ENCODE measurements around the gene ALX4. TPM values are rescaled to one million over a fixed set of nuclear protein-coding genes. Genes with fewer than 3 reads are reported as not detected.
A peak's percentile ranks its signal among the peaks of the same experiment; 100 is the strongest.

Gene ALX4
- polyA plus RNA-seq, 1 donor from 2014 or later, result not detected

GRCh38 chr11:44246726-44247125, 63.2 kb downstream of the ALX4 start:
- H3K27me3 Mint-ChIP-seq, result no peaks in the 10 kb centered on the region
- no peaks in the 10 kb centered on the region for H3K4me1 Mint-ChIP-seq
- peaks cover 14% of the 10 kb centered on the region for H3K36me3 Mint-ChIP-seq
- H3K27ac Mint-ChIP-seq, result no peak overlapping the region
- no peak overlapping the region for H3K4me3 Mint-ChIP-seq
- peaks cover 3 to 12% (median 6%) of the 10 kb centered on the region in 3 donors for H3K9me3 Mint-ChIP-seq

- H3K4me1 Mint-ChIP-seq, result no peaks in the 10 kb centered on the region
- no peak overlapping the region for H3K27ac Mint-ChIP-seq
- no peak overlapping the region for H3K4me3 Mint-ChIP-seq
- no peaks in the 10 kb centered on the region for H3K27me3 Mint-ChIP-seq
- H3K9me3 Mint-ChIP-seq, result no peaks in the 10 kb centered on the region
- H3K36me3 Mint-ChIP-seq, result peaks cover 18% of the 10 kb centered on the region
These were observed 65.2 kb downstream of the ALX4 start for GRCh38 chr11:44244639-44245310.

DNA sequence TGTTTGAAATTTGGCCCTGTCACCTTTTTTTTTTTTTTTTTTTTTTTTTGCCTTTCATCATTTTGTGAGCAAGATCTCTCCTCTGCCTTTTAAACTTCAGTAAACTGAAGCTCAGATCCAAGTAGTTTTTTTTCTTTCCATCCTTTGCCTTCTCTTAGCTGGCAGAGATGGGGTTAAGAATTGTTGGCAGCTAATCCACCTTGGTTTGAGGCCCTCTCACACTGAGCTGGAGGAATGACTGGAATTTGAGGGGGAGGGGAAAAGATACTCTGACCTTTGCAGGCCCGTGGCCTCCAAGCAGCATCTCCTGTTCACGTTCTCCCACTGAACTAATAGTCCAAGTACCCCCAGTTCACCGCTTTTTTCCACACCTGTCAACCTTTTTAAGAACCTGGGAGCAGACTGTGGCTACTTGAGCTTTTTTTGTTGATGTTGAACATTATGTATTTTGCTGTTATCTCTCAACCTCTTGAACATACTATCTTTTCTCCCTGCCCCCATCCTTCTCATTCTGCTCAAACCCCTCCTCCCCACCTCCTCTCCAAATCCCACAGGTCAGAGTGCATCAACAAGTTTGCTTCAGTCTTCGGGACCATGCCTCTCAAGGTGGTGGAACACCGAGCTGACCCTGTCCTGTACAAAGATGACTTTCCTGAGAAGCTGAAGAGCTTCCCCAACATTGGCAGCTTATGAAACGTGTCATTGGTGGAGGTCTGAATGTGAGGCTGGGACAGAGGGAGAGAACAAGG, 66.2 kb downstream of the ALX4 start:
- H3K36me3 Mint-ChIP-seq, result peaks cover 22% of the 10 kb centered on the region
- no peaks in the 10 kb centered on the region for H3K9me3 Mint-ChIP-seq
- no peaks in the 10 kb centered on the region for H3K4me1 Mint-ChIP-seq
- H3K27ac Mint-ChIP-seq, result no peak overlapping the region
- no peaks in the 10 kb centered on the region for H3K27me3 Mint-ChIP-seq
- H3K4me3 Mint-ChIP-seq, result peak overlapping the region in 1 of 4 donors; percentile 51

- Mint-ChIP-seq H3K4me3 (no peak overlapping the region), H3K27ac (no peak overlapping the region), H3K9me3 (no peaks in the 10 kb centered on the region), H3K4me1 (no peaks in the 10 kb centered on the region), H3K27me3 (no peaks in the 10 kb centered on the region), H3K36me3 (peaks cover 26% of the 10 kb centered on the region)
These were observed 66.9 kb downstream of the ALX4 start for GRCh38 chr11:44243086-44243485.

DNA sequence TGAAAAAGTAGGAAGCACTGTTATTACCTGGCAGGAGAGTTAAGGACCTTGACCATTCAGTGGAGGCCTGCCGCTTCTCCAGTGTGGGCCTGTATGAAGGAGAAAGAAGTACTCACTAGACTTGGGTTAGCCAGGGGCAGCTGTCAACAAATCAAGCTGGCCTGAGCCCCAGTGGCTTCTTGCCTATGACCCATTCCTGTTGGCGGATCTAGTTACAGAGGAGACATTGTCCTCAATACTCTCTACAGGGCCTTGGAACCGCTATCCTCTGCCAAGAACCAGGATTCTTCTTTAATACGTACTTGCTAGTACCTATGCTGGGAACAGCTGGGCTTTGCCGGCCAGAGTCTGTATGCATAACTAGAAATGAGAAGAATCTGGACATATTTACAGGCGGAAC, 68.1 kb downstream of the ALX4 start:
- no peaks in the 10 kb centered on the region for H3K4me1 Mint-ChIP-seq
- H3K27ac Mint-ChIP-seq, result no peak overlapping the region
- H3K4me3 Mint-ChIP-seq, result no peak overlapping the region
- no peaks in the 10 kb centered on the region for H3K27me3 Mint-ChIP-seq
- peaks cover 0 to 3% (median 0%) of the 10 kb centered on the region in 3 donors for H3K9me3 Mint-ChIP-seq
- H3K36me3 Mint-ChIP-seq, result peaks cover 25% of the 10 kb centered on the region

DNA sequence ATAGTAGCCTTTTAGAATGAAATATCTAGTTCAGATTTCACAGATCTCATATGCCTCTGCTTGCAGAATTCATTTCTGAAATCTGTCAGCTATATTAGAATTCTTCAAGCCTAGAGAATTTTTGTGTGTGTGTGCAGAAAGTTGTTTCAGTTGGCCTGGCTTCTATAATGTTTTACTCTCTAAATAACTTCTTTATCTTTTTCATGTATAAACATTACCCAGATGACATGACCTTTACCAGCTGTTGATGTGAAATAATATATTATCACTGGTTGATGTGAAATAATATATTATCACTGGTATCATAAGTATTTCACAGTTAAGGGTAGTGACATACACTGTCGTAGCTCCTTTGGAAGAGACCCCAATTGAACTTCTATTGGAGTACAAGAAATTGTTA, 72.8 kb downstream of the ALX4 start:
- Mint-ChIP-seq H3K9me3 (peaks cover 0 to 3% (median 0%) of the 10 kb centered on the region in 3 donors), H3K27me3 (no peaks in the 10 kb centered on the region), H3K4me1 (no peaks in the 10 kb centered on the region), H3K4me3 (no peak overlapping the region), H3K27ac (no peak overlapping the region), H3K36me3 (peaks cover 20% of the 10 kb centered on the region)

- no peak overlapping the region for H3K4me3 Mint-ChIP-seq
- H3K9me3 Mint-ChIP-seq, result peaks cover 0 to 3% (median 0%) of the 10 kb centered on the region in 3 donors
- peaks cover 15% of the 10 kb centered on the region for H3K36me3 Mint-ChIP-seq
- no peaks in the 10 kb centered on the region for H3K27me3 Mint-ChIP-seq
- no peak overlapping the region for H3K27ac Mint-ChIP-seq
- no peaks in the 10 kb centered on the region for H3K4me1 Mint-ChIP-seq
These were observed 73.6 kb downstream of the ALX4 start for GRCh38 chr11:44236296-44236695.

- H3K27ac Mint-ChIP-seq, result no peak overlapping the region
- H3K4me3 Mint-ChIP-seq, result peak overlapping the region in 1 of 4 donors; percentile 3
- peaks cover 0 to 3% (median 0%) of the 10 kb centered on the region in 3 donors for H3K9me3 Mint-ChIP-seq
- H3K27me3 Mint-ChIP-seq, result no peaks in the 10 kb centered on the region
- peaks cover 15% of the 10 kb centered on the region for H3K36me3 Mint-ChIP-seq
- no peaks in the 10 kb centered on the region for H3K4me1 Mint-ChIP-seq
These were observed 74.2 kb downstream of the ALX4 start for GRCh38 chr11:44235765-44236201.

- Mint-ChIP-seq H3K9me3 (no peaks in the 10 kb centered on the region), H3K4me1 (peaks cover 0 to 7% (median 0%) of the 10 kb centered on the region in 3 donors), H3K36me3 (peaks cover 19% of the 10 kb centered on the region), H3K27ac (no peak overlapping the region), H3K27me3 (no peaks in the 10 kb centered on the region), H3K4me3 (peak overlapping the region in 1 of 4 donors; percentile 39)
These were observed 80.3 kb downstream of the ALX4 start for GRCh38 chr11:44229624-44230023.

GRCh38 chr11:44229098-44229497, 80.8 kb downstream of the ALX4 start:
- Mint-ChIP-seq H3K4me1 (peaks cover 0 to 7% (median 0%) of the 10 kb centered on the region in 3 donors), H3K9me3 (no peaks in the 10 kb centered on the region), H3K36me3 (peaks cover 19% of the 10 kb centered on the region), H3K27me3 (no peaks in the 10 kb centered on the region), H3K4me3 (no peak overlapping the region), H3K27ac (no peak overlapping the region)

DNA sequence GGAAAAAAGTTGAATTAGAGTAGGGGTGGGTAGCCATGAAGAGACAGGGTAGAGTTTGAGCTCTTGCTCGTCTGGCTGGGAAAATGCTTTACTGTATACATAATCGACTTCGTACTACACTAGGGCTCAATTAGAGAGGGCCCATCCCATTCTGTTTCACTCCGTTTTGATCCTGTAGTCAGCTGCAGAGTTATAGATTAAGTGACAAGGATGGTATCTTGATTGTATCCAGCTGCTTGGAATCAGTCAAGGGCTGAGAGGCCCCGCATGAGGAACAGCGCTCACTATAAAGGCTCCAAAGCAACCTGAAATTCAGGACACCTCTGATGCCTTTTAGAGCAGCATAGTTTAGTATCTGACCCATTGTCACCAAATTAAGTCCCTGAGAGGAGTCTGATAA, 81.6 kb downstream of the ALX4 start:
- Mint-ChIP-seq H3K27me3 (no peaks in the 10 kb centered on the region), H3K9me3 (no peaks in the 10 kb centered on the region), H3K4me3 (no peak overlapping the region), H3K27ac (peak overlapping the region in 1 of 3 donors; percentile 50), H3K4me1 (peaks cover 0 to 7% (median 0%) of the 10 kb centered on the region in 3 donors), H3K36me3 (peaks cover 19% of the 10 kb centered on the region)

GRCh38 chr11:44226945-44227344, 83.0 kb downstream of the ALX4 start:
- no peaks in the 10 kb centered on the region for H3K27me3 Mint-ChIP-seq
- no peak overlapping the region for H3K27ac Mint-ChIP-seq
- H3K4me3 Mint-ChIP-seq, result peak overlapping the region in 2 of 4 donors; percentile 63 to 79
- no peaks in the 10 kb centered on the region for H3K9me3 Mint-ChIP-seq
- peaks cover 28% of the 10 kb centered on the region for H3K36me3 Mint-ChIP-seq
- H3K4me1 Mint-ChIP-seq, result peaks cover 0 to 7% (median 0%) of the 10 kb centered on the region in 3 donors

GRCh38 chr11:44226490-44226889, 83.4 kb downstream of the ALX4 start:
- Mint-ChIP-seq H3K36me3 (peaks cover 31% of the 10 kb centered on the region), H3K27ac (no peak overlapping the region), H3K4me3 (peak overlapping the region in 1 of 4 donors; percentile 79)

GRCh38 chr11:44224867-44225501, 85.0 kb downstream of the ALX4 start:
- no peaks in the 10 kb centered on the region for H3K27me3 Mint-ChIP-seq
- peaks cover 37% of the 10 kb centered on the region for H3K36me3 Mint-ChIP-seq
- peaks cover 0 to 7% (median 0%) of the 10 kb centered on the region in 3 donors for H3K4me1 Mint-ChIP-seq
- H3K9me3 Mint-ChIP-seq, result no peaks in the 10 kb centered on the region
- H3K27ac Mint-ChIP-seq, result no peak overlapping the region
- H3K4me3 Mint-ChIP-seq, result no peak overlapping the region

More at GRCh38 chr11:44226490-44226889, 83.4 kb downstream of the ALX4 start:
- Mint-ChIP-seq H3K9me3 (no peaks in the 10 kb centered on the region), H3K27me3 (no peaks in the 10 kb centered on the region), H3K4me1 (peaks cover 0 to 7% (median 0%) of the 10 kb centered on the region in 3 donors)

DNA sequence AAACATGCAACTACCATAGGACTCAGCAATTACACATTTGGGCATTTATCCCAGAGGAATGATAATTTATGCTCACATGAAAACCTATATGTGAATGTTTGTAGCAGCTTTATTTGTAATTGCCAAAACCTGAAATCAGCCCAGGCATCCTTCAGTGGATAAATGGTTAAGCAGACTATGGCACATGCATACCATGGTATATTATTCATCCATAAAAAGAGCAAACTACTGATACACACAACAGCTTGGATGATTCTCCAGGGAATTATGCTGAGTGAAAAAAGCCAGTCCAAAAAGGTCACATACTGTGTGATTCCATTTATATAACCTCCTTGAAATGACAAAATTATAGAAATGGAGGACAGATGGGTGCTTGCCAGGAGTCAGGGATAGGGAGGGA, 86.7 kb downstream of the ALX4 start:
- H3K4me1 Mint-ChIP-seq, result peaks cover 0 to 7% (median 0%) of the 10 kb centered on the region in 3 donors
- no peaks in the 10 kb centered on the region for H3K9me3 Mint-ChIP-seq
- H3K27me3 Mint-ChIP-seq, result no peaks in the 10 kb centered on the region
- H3K27ac Mint-ChIP-seq, result no peak overlapping the region
- H3K36me3 Mint-ChIP-seq, result peaks cover 35% of the 10 kb centered on the region
- no peak overlapping the region for H3K4me3 Mint-ChIP-seq
